ENCODE data around the gene PDLIM3.

Gene PDLIM3, protein sequence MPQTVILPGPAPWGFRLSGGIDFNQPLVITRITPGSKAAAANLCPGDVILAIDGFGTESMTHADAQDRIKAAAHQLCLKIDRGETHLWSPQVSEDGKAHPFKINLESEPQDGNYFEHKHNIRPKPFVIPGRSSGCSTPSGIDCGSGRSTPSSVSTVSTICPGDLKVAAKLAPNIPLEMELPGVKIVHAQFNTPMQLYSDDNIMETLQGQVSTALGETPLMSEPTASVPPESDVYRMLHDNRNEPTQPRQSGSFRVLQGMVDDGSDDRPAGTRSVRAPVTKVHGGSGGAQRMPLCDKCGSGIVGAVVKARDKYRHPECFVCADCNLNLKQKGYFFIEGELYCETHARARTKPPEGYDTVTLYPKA

DNA sequence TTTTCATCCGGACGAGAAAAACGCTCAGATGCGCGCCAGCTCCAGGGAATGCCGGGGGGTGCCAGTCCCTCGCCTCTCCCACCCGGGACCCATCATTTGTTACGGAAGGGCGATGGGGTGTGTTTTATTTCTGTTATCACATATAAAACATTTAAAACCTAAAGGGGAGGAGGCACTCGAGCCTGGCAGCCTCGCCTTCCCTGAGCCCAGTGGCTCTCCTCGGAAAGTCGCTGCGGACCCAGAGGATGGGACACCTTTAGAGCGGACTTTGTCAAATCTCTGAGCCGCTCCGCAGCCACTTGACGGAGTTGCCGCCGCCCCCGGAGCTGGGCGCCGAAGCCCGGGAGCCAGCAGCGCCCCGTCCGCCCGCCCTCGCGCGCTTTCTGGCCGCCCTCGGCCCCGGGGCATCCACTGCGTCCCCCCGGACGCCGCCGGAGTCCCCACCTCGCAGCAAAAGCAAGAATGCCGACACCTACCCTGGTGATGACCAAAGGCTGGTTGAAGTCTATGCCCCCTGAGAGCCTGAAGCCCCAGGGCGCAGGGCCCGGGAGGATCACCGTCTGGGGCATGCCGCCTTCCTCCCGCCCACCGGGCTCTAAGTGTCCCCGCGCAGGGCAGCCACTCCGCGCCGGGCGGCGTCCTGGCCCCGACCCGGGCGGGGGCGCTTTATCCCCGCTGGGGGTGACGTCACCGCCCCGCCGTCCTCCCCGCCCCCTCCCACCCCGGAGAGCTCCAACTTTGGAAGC is at the start of gene PDLIM3:
Gene PDLIM3 (minus strand): TSS at position 642 of the 746 bp plus-strand sequence. CDS start 73 bp downstream, at position 569.
- Histone ChIP-seq H3K79me2 (ENCODE audit: insufficient read depth, low read length) (no peaks in the 10 kb centered on the region), H3K9me3 (ENCODE audit: insufficient read depth, low read length) (no peaks in the 10 kb centered on the region), H3K27ac (ENCODE audit: low read depth, low read length) (no peak within 1 kb of the TSS), H3K4me3 (ENCODE audit: insufficient read depth, low read length, poor library complexity, severe bottlenecking) (no peak within 1 kb of the TSS), H3K27me3 (ENCODE audit: low read length) (no peaks in the 10 kb centered on the region), H2AFZ (ENCODE audit: low read depth, low read length, severe bottlenecking) (no peak within 1 kb of the TSS), H4K20me1 (ENCODE audit: low read depth, low read length) (no peaks in the 10 kb centered on the region), H3K9ac (ENCODE audit: low read length) (no peak within 1 kb of the TSS), H3K36me3 (ENCODE audit: low read length) (no peaks in the 10 kb centered on the region), H3K4me2 (ENCODE audit: low read depth, low read length, poor library complexity, severe bottlenecking) (no peak within 1 kb of the TSS), H3K9me2 (replicated peaks; ENCODE audit: insufficient read depth, low read length) (no peaks in the 10 kb centered on the region), H3F3A (ENCODE audit: insufficient read depth) (no peaks in the 10 kb centered on the region)
- TF ChIP-seq, protein P1, sequence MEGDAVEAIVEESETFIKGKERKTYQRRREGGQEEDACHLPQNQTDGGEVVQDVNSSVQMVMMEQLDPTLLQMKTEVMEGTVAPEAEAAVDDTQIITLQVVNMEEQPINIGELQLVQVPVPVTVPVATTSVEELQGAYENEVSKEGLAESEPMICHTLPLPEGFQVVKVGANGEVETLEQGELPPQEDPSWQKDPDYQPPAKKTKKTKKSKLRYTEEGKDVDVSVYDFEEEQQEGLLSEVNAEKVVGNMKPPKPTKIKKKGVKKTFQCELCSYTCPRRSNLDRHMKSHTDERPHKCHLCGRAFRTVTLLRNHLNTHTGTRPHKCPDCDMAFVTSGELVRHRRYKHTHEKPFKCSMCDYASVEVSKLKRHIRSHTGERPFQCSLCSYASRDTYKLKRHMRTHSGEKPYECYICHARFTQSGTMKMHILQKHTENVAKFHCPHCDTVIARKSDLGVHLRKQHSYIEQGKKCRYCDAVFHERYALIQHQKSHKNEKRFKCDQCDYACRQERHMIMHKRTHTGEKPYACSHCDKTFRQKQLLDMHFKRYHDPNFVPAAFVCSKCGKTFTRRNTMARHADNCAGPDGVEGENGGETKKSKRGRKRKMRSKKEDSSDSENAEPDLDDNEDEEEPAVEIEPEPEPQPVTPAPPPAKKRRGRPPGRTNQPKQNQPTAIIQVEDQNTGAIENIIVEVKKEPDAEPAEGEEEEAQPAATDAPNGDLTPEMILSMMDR (IDR thresholded peaks at IDR 0.05; ENCODE audit: insufficient read depth, low read length, poor library complexity, severe bottlenecking) = no peak

GRCh38 chr4:185583813-185584212 is 48.5 kb upstream of the PDLIM3 start:
- Histone ChIP-seq H4K20me1 (ENCODE audit: low read depth, low read length) (no peaks in the 10 kb centered on the region), H3K4me2 (ENCODE audit: low read depth, low read length, poor library complexity, severe bottlenecking) (peak overlapping the region; percentile 57), H3K9me2 (replicated peaks; ENCODE audit: insufficient read depth, low read length) (no peaks in the 10 kb centered on the region), H3K36me3 (ENCODE audit: low read length) (no peaks in the 10 kb centered on the region), H3K4me3 (ENCODE audit: insufficient read depth, low read length, poor library complexity, severe bottlenecking) (no peak overlapping the region), H2AFZ (ENCODE audit: low read depth, low read length, severe bottlenecking) (peak overlapping the region; percentile 55), H3K9ac (ENCODE audit: low read length) (peak overlapping the region; percentile 83), H3K79me2 (ENCODE audit: insufficient read depth, low read length) (peaks cover 11% of the 10 kb centered on the region), H3F3A (ENCODE audit: insufficient read depth) (peaks cover 53% of the 10 kb centered on the region), H3K9me3 (ENCODE audit: insufficient read depth, low read length) (no peaks in the 10 kb centered on the region), H3K27me3 (ENCODE audit: low read length) (no peaks in the 10 kb centered on the region), H3K27ac (ENCODE audit: low read depth, low read length) (peak overlapping the region; percentile 76)
- TF ChIP-seq, protein P1 (IDR thresholded peaks at IDR 0.05; ENCODE audit: insufficient read depth, low read length, poor library complexity, severe bottlenecking) = no peak
- TF ChIP-seq EZH2phosphoT487 (conservative IDR thresholded peaks at IDR 0.05; ENCODE audit: low read length) = no peak

GRCh38 chr4:185582651-185583400 is 47.5 kb upstream of the PDLIM3 start:
- H3K9me2 ChIP-seq (replicated peaks; ENCODE audit: insufficient read depth, low read length) = no peaks in the 10 kb centered on the region
- no peaks in the 10 kb centered on the region for H3K36me3 ChIP-seq (ENCODE audit: low read length)
- H4K20me1 ChIP-seq (ENCODE audit: low read depth, low read length) = no peaks in the 10 kb centered on the region
- H3K9me3 ChIP-seq (ENCODE audit: insufficient read depth, low read length) = no peaks in the 10 kb centered on the region
- peak overlapping the region; percentile 55 for H2AFZ ChIP-seq (ENCODE audit: low read depth, low read length, severe bottlenecking)
- peaks cover 8% of the 10 kb centered on the region; the same call in 1 of the 2 replicates for H3K79me2 ChIP-seq (ENCODE audit: insufficient read depth, low read length)
- no peaks in the 10 kb centered on the region for H3K27me3 ChIP-seq (ENCODE audit: low read length)
- H3K4me3 ChIP-seq (ENCODE audit: insufficient read depth, low read length, poor library complexity, severe bottlenecking) = no peak overlapping the region
- no peak for TF ChIP-seq EZH2phosphoT487 (conservative IDR thresholded peaks at IDR 0.05; ENCODE audit: low read length)
- TF ChIP-seq, protein P1 (IDR thresholded peaks at IDR 0.05; ENCODE audit: insufficient read depth, low read length, poor library complexity, severe bottlenecking) = no peak
- H3K9ac ChIP-seq (ENCODE audit: low read length) = peak overlapping the region; percentile 83
- H3K4me2 ChIP-seq (ENCODE audit: low read depth, low read length, poor library complexity, severe bottlenecking) = peak overlapping the region; percentile 57
- peak overlapping the region; percentile 76 for H3K27ac ChIP-seq (ENCODE audit: low read depth, low read length)
- H3F3A ChIP-seq (ENCODE audit: insufficient read depth) = peaks cover 46% of the 10 kb centered on the region
